Stromal cell of bone marrow (primary cell): Measurements from ENCODE around the gene TINCR.

Source experiments
- DNase-seq: peaks from one replicate; pipeline ENCODE4 v3.0.0-alpha.2; 2012; ENCODE audit warnings: low read depth

Gene TINCR

GRCh38 chr19:5512715-5513114 lies 55.0 kb downstream of the TINCR start:
- no peak for DNase-seq
